Osteocyte (in vitro differentiated cells): Measurements from ENCODE around the gene PRKAR1A. TPM values are rescaled to one million over a fixed set of nuclear protein-coding genes. Genes with fewer than 3 reads are reported as not detected.
"Not testable (repeated sequence)": the region's sequence is repeated elsewhere in the genome, so short reads cannot be mapped to it uniquely, and the experiment has no call there.

Experiments
- DNase-seq: peaks from one replicate; pipeline ENCODE4 v3.0.0; 2021; ENCODE audit warnings: mixed read lengths; ENCODE audit not compliant: unreplicated experiment; ENCODE audit errors: extremely low spot score
- H3K27ac Mint-ChIP-seq: one replicate; pipeline ENCODE4 v1.8.0; 2021; ENCODE audit warnings: mild to moderate bottlenecking, mixed read lengths; ENCODE audit not compliant: unreplicated experiment
- H3K27me3 Mint-ChIP-seq: one replicate; pipeline ENCODE4 v1.8.0; 2021; ENCODE audit warnings: mixed read lengths; ENCODE audit not compliant: unreplicated experiment
- H3K36me3 Mint-ChIP-seq: one replicate; pipeline ENCODE4 v1.8.0; 2021; ENCODE audit warnings: mixed read lengths; ENCODE audit not compliant: unreplicated experiment
- H3K4me1 Mint-ChIP-seq: one replicate; pipeline ENCODE4 v1.8.0; 2021; ENCODE audit warnings: mixed read lengths; ENCODE audit not compliant: unreplicated experiment
- H3K4me3 Mint-ChIP-seq: one replicate; pipeline ENCODE4 v1.8.0; 2021; ENCODE audit warnings: mild to moderate bottlenecking, moderate library complexity, mixed read lengths; ENCODE audit not compliant: unreplicated experiment
- H3K9me3 Mint-ChIP-seq: one replicate; pipeline ENCODE4 v1.8.0; 2021; ENCODE audit warnings: mixed read lengths; ENCODE audit not compliant: unreplicated experiment
- total RNA-seq: library from RNA; stranded (reverse); gene quantifications from 2 replicates; pipeline ENCODE4 v1.2.1, GENCODE V29; 2021
- TF ChIP-seq, protein P1 (sequence below): fragments of 200-600 bp; sonication (generic); IDR thresholded peaks from 2 replicates; pipeline ENCODE4 v1.5.0; 2021; ENCODE audit warnings: antibody characterized with exemption, mild to moderate bottlenecking, moderate library complexity

The PRKAR1A gene
- total RNA-seq, 1 donor from 2014 or later, result 326 TPM

DNA sequence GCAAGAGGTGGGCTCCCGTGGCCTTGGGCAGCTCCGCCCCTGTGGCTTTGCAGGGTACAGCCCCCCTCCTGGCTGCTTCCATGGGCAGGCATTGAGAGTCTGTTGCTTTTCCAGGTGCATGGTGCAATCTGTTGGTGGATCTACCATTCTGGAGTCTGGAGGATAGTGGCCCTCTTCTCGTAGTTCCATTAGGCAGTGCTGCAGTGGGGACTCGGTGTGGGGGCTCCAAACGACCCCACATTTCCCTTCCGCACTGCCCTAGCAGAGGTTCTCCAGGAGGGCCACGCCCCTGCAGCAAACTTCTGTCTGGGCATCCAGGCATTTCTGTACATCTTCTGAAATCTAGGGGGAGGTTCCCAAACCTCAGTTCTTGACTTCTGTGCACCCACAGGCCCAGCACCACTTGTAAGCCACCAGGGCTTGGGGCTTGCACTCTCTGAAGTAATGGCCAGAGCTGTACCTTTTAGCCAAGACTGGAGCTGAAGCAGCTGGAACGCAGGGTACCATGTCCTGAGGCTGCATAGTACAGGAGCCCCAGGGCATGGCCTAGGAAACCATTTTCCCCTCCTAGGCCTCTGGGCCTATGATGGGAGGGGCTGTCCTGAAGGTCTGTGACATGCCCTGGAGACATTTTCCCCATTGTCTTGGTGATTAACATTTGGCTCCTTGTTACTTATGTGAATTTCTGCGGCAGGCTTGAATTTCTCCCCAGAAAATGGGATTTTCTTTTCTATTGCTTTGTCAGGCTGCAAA lies 6.0 kb downstream of the PRKAR1A start:
- Mint-ChIP-seq H3K36me3 (peaks cover 40% of the 10 kb centered on the region), H3K27me3 (no peaks in the 10 kb centered on the region), H3K4me3 (no peak overlapping the region), H3K27ac (no peak overlapping the region), H3K4me1 (peaks cover 44% of the 10 kb centered on the region), H3K9me3 (no peaks in the 10 kb centered on the region)
- TF ChIP-seq, protein P1, sequence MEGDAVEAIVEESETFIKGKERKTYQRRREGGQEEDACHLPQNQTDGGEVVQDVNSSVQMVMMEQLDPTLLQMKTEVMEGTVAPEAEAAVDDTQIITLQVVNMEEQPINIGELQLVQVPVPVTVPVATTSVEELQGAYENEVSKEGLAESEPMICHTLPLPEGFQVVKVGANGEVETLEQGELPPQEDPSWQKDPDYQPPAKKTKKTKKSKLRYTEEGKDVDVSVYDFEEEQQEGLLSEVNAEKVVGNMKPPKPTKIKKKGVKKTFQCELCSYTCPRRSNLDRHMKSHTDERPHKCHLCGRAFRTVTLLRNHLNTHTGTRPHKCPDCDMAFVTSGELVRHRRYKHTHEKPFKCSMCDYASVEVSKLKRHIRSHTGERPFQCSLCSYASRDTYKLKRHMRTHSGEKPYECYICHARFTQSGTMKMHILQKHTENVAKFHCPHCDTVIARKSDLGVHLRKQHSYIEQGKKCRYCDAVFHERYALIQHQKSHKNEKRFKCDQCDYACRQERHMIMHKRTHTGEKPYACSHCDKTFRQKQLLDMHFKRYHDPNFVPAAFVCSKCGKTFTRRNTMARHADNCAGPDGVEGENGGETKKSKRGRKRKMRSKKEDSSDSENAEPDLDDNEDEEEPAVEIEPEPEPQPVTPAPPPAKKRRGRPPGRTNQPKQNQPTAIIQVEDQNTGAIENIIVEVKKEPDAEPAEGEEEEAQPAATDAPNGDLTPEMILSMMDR, result no peak
- no peak for DNase-seq

DNA sequence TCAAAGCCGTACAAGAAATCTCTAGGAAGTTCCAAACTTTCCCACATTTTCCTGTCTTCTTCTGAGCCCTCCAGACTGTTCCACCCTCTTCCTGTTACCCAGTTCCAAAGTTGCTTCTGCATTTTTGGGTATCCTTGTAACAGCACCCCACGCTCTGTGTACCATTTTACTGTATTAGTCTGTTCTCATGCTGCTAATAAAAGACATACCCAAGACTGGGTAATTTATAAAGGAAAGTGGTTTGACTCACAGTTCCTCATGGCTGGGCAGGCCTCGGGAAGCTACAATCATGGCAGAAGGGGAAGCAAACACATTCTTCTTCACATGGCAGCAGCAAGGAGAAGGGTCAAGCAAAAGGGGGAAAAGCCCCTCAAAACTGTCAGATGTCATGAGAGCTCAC lies 6.8 kb downstream of the PRKAR1A start:
- H3K27me3 Mint-ChIP-seq, H3K27ac Mint-ChIP-seq, DNase-seq, H3K9me3 Mint-ChIP-seq, H3K4me3 Mint-ChIP-seq: not testable (repeated sequence)
- peaks cover 47% of the 10 kb centered on the region for H3K36me3 Mint-ChIP-seq
- peaks cover 36% of the 10 kb centered on the region for H3K4me1 Mint-ChIP-seq

DNA sequence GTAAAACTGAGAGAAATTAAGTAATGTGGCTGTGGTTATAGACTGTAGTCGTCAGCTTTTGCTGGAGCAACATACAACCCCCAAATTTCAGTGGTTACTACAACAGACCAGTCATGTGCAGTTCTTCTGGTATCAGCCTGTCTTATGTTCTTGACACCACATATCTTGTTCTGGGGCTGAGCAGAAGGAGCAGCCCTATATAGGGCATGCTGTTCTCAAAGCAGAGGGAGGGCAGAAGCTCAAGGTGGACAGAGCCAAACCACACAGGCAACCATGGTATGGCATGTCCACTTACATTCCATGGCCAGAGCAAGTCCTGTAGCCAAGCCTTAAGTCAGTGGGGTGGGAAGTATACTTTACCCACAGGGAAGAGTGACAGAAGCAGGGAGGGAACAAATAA lies 7.7 kb downstream of the PRKAR1A start:
- Mint-ChIP-seq H3K27me3 (no peaks in the 10 kb centered on the region), H3K27ac (no peak overlapping the region), H3K4me1 (peaks cover 27% of the 10 kb centered on the region), H3K36me3 (peaks cover 56% of the 10 kb centered on the region), H3K9me3 (no peaks in the 10 kb centered on the region), H3K4me3 (no peak overlapping the region)
- DNase-seq, result no peak
- TF ChIP-seq, protein P1, result no peak

DNA sequence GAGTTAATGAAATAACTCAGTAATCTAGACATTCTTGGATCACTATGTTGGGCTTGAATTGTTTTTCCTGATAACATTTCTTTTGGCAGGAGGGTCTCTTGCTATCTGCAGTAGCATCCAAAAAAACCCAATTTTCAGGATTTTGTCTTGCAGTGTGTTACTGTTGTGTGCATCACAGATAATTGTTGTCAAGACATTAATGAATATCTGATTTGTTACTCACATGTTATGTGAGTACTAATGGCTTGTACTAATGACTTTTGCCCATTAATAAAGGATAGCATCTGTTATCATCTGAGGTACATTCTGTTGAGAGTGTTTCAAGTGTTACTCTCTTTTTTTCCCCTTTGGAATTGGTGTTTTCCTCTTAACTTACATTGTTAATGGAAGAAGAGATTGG lies 10.0 kb downstream of the PRKAR1A start:
- Mint-ChIP-seq H3K9me3 (no peaks in the 10 kb centered on the region), H3K27ac (no peak overlapping the region), H3K27me3 (no peaks in the 10 kb centered on the region), H3K4me1 (peaks cover 10% of the 10 kb centered on the region), H3K36me3 (peaks cover 69% of the 10 kb centered on the region), H3K4me3 (no peak overlapping the region)
- TF ChIP-seq, protein P1, result no peak
- no peak for DNase-seq

DNA sequence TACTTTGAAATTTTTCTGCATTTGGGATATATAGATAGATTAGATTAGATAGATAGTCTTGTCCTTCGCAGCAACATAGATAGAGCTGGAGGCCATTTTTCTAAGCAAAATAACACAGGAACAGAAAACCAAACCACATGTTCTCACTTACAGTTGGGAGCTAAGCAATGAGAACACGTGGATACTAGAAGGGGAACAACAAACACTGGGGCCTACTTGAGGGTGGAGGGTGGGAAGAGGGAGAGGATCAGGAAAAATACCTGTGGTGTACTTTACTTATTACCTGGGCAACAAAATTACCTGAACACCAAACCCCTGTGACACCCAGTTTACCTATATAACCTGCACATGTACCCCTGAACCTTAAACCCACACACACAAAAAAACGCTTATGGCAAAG lies 14.3 kb downstream of the PRKAR1A start:
- Mint-ChIP-seq H3K9me3 (no peaks in the 10 kb centered on the region), H3K4me1 (peaks cover 3% of the 10 kb centered on the region), H3K36me3 (peaks cover 91% of the 10 kb centered on the region), H3K27ac (no peak overlapping the region), H3K4me3 (no peak overlapping the region), H3K27me3 (no peaks in the 10 kb centered on the region)
- TF ChIP-seq, protein P1, result no peak
- DNase-seq, result no peak
